SK-N-SH (cell line): Measurements from ENCODE around the gene ZBTB38.

Experiments
- RAD21 ChIP-seq: IDR thresholded peaks from 2 replicates; pipeline ENCODE4 v1.6.1; 2012; ENCODE audit warnings: mild to moderate bottlenecking, low read length
- TF ChIP-seq, protein P1 (sequence below): fragments of 200-600 bp; sonication (generic); IDR thresholded peaks from 2 replicates; pipeline ENCODE4 v1.6.1; 2017; ENCODE audit warnings: antibody characterized with exemption, mild to moderate bottlenecking, moderate library complexity

DNA sequence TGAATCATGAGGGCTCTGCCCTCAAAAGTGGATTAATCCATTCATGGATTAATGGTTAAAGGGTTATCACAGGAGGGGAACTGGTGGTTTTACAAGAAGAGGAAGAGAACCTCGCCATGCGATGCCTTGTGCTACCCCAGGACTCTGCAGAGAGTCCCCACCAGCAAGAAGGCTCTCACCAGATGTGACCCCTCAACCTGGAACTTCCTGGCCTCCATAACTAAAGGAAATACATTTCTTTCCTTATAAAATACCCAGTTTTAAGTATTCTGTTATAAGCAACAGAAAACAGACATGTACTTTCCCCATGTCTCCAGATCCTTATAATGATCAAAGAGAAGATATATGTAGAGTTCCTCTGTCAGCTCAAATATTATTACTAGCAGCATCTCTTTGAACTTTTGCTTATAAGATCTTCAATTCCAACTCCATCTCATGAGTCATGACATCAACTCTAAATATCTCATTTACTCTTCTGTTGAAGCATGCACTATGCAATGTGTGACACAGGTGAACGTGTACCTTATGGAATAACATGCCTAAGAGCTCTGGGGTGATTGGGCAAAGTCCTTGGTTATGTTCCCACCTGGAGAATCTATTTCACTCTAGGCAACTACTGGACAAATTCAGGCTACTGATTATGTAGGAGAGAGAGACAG, 37.5 kb upstream of the ZBTB38 start:
- TF ChIP-seq, protein P1, sequence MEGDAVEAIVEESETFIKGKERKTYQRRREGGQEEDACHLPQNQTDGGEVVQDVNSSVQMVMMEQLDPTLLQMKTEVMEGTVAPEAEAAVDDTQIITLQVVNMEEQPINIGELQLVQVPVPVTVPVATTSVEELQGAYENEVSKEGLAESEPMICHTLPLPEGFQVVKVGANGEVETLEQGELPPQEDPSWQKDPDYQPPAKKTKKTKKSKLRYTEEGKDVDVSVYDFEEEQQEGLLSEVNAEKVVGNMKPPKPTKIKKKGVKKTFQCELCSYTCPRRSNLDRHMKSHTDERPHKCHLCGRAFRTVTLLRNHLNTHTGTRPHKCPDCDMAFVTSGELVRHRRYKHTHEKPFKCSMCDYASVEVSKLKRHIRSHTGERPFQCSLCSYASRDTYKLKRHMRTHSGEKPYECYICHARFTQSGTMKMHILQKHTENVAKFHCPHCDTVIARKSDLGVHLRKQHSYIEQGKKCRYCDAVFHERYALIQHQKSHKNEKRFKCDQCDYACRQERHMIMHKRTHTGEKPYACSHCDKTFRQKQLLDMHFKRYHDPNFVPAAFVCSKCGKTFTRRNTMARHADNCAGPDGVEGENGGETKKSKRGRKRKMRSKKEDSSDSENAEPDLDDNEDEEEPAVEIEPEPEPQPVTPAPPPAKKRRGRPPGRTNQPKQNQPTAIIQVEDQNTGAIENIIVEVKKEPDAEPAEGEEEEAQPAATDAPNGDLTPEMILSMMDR: no peak
- TF ChIP-seq RAD21: no peak
